DOHH2 (cell line): ENCODE results near the gene NDUFAF5.

Experiments used
- CTCF ChIP-seq: fragments of 200-600 bp; sonication (generic); IDR thresholded peaks from one replicate; pipeline ENCODE4 v1.5.1; 2014; ENCODE audit warnings: antibody characterized with exemption, mild to moderate bottlenecking, low read depth, low read length; ENCODE audit not compliant: poor library complexity, severe bottlenecking
- EZH2phosphoT487 ChIP-seq: fragments of 200-600 bp; sonication (generic); IDR thresholded peaks from 2 replicates; pipeline ENCODE4 v1.6.1; 2017; ENCODE audit warnings: borderline replicate concordance, mild to moderate bottlenecking, antibody characterized with exemption, low read length, moderate library complexity, mixed read lengths

GRCh38 chr20:13839421-13840092 is 54.7 kb downstream of the NDUFAF5 start:
- TF ChIP-seq CTCF (no peak), EZH2phosphoT487 (no peak)
